ENCODE results near the gene OGFOD3. TPM values are rescaled to one million over a fixed set of nuclear protein-coding genes. Genes with fewer than 3 reads are reported as not detected.
A peak's percentile ranks its signal among the peaks of the same experiment; 100 is the strongest.
"Not testable (repeated sequence)": the region's sequence is repeated elsewhere in the genome, so short reads cannot be mapped to it uniquely, and the experiment has no call there.

Gene OGFOD3, protein sequence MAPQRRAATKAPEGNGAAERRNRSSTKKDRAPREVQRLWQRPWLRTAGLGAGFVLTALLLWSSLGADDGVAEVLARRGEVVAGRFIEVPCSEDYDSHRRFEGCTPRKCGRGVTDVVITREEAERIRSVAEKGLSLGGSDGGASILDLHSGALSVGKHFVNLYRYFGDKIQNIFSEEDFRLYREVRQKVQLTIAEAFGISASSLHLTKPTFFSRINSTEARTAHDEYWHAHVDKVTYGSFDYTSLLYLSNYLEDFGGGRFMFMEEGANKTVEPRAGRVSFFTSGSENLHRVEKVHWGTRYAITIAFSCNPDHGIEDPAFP
- polyA plus RNA-seq, result 20.9 TPM
- long read RNA-seq, donor 1, full-length matches to known transcripts, result 5 of 5 reads
- long read RNA-seq, donor 1, partial matches to known transcripts, result 0 of 5 reads
- long read RNA-seq, donor 1, other reads (novel, unspliced or antisense), result 0 of 5 reads
- long read RNA-seq, donor 2, full-length matches to known transcripts, result 15 of 20 reads
- long read RNA-seq, donor 2, partial matches to known transcripts, result 5 of 20 reads
- long read RNA-seq, donor 2, other reads (novel, unspliced or antisense), result 0 of 20 reads
- long read RNA-seq, donor 3, result 0 reads
- long read RNA-seq, donor 4, result 0 reads
- long read RNA-seq, donor 5, full-length matches to known transcripts, result 2 of 2 reads
- long read RNA-seq, donor 5, partial matches to known transcripts, result 0 of 2 reads
- long read RNA-seq, donor 5, other reads (novel, unspliced or antisense), result 0 of 2 reads
- long read RNA-seq, donor 6, full-length matches to known transcripts, result 12 of 43 reads
- long read RNA-seq, donor 6, partial matches to known transcripts, result 19 of 43 reads
- long read RNA-seq, donor 6, other reads (novel, unspliced or antisense), result 12 of 43 reads
- long read RNA-seq, donor 7, full-length matches to known transcripts, result 6 of 6 reads
- long read RNA-seq, donor 7, partial matches to known transcripts, result 0 of 6 reads
- long read RNA-seq, donor 7, other reads (novel, unspliced or antisense), result 0 of 6 reads
- long read RNA-seq, donor 8, full-length matches to known transcripts, result 16 of 33 reads
- long read RNA-seq, donor 8, partial matches to known transcripts, result 17 of 33 reads
- long read RNA-seq, donor 8, other reads (novel, unspliced or antisense), result 0 of 33 reads
- long read RNA-seq, donor 9, full-length matches to known transcripts, result 8 of 8 reads
- long read RNA-seq, donor 9, partial matches to known transcripts, result 0 of 8 reads
- long read RNA-seq, donor 9, other reads (novel, unspliced or antisense), result 0 of 8 reads
- long read RNA-seq, donor 10, full-length matches to known transcripts, result 9 of 9 reads
- long read RNA-seq, donor 10, partial matches to known transcripts, result 0 of 9 reads
- long read RNA-seq, donor 10, other reads (novel, unspliced or antisense), result 0 of 9 reads
- long read RNA-seq, donor 11, full-length matches to known transcripts, result 16 of 23 reads
- long read RNA-seq, donor 11, partial matches to known transcripts, result 7 of 23 reads
- long read RNA-seq, donor 11, other reads (novel, unspliced or antisense), result 0 of 23 reads

DNA sequence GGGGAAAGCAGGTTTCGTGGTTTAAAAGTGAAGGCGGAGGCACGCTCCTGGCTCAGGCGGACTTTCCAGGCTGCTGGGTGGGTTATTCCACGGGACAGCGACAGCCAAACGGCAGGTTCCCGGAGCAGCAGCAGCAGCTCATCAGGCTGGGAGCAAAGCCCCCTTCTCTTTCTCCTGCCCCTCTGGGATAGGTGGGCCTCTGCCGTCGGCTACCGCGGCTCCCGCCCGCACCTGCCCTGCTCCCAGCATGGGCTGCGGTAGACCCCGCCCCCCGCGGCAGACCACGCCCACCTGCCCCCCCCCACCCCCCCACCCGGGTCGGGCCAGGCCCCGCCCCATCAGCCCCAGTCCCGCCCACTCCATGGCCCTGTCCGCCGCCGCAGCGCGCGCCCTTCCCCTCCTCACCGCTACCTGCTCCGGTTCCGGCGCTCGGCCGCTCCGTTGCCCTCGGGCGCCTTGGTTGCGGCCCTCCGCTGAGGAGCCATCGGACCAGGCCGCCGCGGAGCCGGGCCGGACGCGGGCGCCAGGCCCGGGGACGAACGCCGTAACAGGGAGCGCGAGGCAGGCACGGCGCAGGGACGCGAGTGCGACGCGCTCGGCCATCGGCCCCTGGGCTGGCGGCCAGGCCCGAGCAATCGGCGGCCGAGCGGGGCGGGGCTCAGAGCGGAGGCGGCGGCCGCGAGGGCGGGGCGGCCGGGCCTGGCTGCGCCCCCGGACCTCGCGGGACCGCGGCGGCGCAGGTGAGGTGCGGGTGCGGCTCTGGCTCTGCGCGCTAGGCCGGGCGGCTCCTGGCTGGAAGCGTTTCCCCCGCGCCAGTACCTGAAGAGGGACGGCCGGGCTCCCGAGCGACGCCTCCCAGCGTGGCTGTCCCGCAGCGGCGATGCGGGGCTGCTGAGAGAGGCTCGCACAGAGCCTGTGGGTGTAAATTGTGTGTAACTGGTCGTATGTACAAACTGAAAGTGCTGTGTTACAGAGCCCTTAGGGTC, at the start of gene OGFOD3, which contains the start of gene HEXD:
Gene OGFOD3, minus strand, starts transcription at position 586 of the 986 bp plus-strand sequence. Its CDS starts 101 bp downstream, at position 485.
Gene HEXD, plus strand, starts transcription at position 347 of the 986 bp plus-strand sequence. CDS start 1,453 bp downstream, outside the sequence.
- Histone ChIP-seq H3K4me1 (ENCODE audit: control insufficient read depth, insufficient read depth, low read length) (peaks cover 11% of the 10 kb centered on the region), H3K27ac (ENCODE audit: low read length) (peak within 1 kb of the TSS; percentile 95), H3K27me3 (ENCODE audit: control insufficient read depth, insufficient read depth, low read length) (no peaks in the 10 kb centered on the region), H3K4me3 (ENCODE audit: low read length) (peak within 1 kb of the TSS; percentile 93), H3K36me3 (ENCODE audit: control insufficient read depth, insufficient read depth, low read length) (peaks cover 11% of the 10 kb centered on the region), H3K9me3 (ENCODE audit: control insufficient read depth, low read depth, low read length) (peaks cover 12% of the 10 kb centered on the region)
- no CpG with 5 or more reads among the region's 108 CpGs for WGBS (ENCODE audit: insufficient coverage, low lambda C conversion rate)
- peak; percentile 83 to 98 for DNase-seq

DNA sequence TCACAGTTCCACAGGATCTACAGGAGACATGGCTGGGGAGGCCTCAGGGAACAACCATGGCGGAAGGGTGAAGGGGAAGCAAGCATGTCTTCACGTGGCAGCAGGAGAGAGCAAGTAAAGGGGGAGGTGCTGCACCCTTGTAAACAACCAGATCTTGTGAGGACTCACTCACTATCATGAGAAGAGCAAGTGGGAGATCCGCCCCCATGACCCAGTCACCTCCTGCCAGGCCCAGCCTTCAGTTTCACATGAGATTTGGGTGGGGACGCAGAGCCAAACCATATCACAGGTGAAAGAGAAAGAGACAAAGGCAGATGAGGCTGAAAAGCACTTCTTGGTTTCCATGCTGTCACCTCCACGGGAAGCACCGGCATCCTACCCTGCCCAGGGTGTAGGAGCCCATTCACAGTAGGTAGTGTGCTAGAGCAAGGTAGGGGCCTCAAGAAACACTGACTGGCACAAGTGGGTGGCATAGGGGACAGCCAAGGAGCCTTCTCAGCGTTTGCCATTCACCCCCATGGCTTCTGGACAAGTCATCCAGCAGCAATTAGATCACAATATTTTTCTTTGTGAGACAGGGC, 46.7 kb upstream of the OGFOD3 start:
- H3K36me3 ChIP-seq (ENCODE audit: control insufficient read depth, insufficient read depth, low read length), result peaks cover 79% of the 10 kb centered on the region
- H3K4me3 ChIP-seq (ENCODE audit: low read length), result no peak overlapping the region
- no peaks in the 10 kb centered on the region for H3K9me3 ChIP-seq (ENCODE audit: control insufficient read depth, low read depth, low read length)
- no peaks in the 10 kb centered on the region for H3K27me3 ChIP-seq (ENCODE audit: control insufficient read depth, insufficient read depth, low read length)
- no CpG with 5 or more reads among the region's 7 CpGs for WGBS (ENCODE audit: insufficient coverage, low lambda C conversion rate)
- no peak for DNase-seq
- H3K4me1 ChIP-seq (ENCODE audit: control insufficient read depth, insufficient read depth, low read length), result peaks cover 8% of the 10 kb centered on the region
- no peak overlapping the region for H3K27ac ChIP-seq (ENCODE audit: low read length)

DNA sequence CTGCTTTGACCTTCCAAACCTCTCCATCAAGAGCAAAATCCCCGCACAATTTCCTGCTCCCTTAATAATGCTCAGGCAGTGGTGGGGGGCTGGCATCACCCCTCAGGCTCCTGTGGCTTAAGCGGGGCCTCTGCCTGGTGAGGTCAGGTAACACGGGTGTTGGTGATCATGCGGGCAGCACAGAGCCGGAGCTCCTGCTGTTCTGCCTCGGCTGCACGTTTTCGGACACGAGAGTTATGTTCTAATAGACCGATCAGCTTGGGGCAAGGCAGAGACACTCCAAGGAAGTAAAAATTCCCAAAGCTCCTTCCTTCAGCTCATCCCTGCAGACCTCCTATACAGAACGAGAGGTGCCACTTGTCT, 46.2 kb upstream of the OGFOD3 start:
- H3K27me3 ChIP-seq (ENCODE audit: control insufficient read depth, insufficient read depth, low read length), result no peaks in the 10 kb centered on the region
- no peak overlapping the region for H3K27ac ChIP-seq (ENCODE audit: low read length)
- H3K36me3 ChIP-seq (ENCODE audit: control insufficient read depth, insufficient read depth, low read length), result peaks cover 77% of the 10 kb centered on the region

DNA sequence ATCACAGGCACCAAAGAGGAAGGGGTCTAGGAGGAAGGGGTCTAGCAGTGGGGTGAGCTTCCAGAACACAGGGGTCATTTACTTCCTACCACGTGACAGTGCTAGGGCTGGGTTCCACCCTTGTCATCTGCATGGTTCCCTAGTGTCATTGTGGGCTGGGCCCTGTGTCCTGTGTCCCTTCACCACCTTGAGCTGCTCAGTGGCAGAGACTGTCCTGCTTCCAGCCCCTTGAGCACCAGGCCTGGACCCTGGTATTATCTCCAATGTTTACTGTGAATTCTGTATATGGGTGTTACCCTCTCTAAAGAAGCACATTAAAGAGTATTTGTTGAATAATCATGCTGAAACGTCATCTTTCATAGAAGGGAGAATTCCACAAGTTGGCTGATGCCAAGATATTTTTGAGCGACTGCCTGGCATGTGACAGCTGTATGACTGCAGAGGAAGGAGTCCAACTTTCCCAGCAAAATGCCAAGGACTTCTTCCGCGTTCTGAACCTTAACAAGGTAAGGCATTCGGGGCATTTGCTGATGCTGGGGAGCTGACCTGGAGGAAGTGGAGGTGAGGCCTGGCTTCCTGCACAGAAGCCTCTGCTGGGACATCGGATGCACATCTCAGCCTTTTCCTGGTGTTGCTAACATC, 45.7 kb upstream of the OGFOD3 start:
- no CpG with 5 or more reads among the region's 7 CpGs for WGBS (ENCODE audit: insufficient coverage, low lambda C conversion rate)
- no peak for DNase-seq
- H3K4me1 ChIP-seq (ENCODE audit: control insufficient read depth, insufficient read depth, low read length), result peaks cover 8% of the 10 kb centered on the region
- H3K27me3 ChIP-seq (ENCODE audit: control insufficient read depth, insufficient read depth, low read length), result no peaks in the 10 kb centered on the region
- H3K4me3 ChIP-seq (ENCODE audit: low read length), result no peak overlapping the region
- H3K36me3 ChIP-seq (ENCODE audit: control insufficient read depth, insufficient read depth, low read length), result peaks cover 73% of the 10 kb centered on the region
- no peak overlapping the region for H3K27ac ChIP-seq (ENCODE audit: low read length)
- H3K9me3 ChIP-seq (ENCODE audit: control insufficient read depth, low read depth, low read length), result no peaks in the 10 kb centered on the region

More for the DNA sequence above, 46.2 kb upstream of the OGFOD3 start:
- no CpG with 5 or more reads among the region's 11 CpGs for WGBS (ENCODE audit: insufficient coverage, low lambda C conversion rate)
- no peaks in the 10 kb centered on the region for H3K9me3 ChIP-seq (ENCODE audit: control insufficient read depth, low read depth, low read length)
- no peak for DNase-seq
- H3K4me1 ChIP-seq (ENCODE audit: control insufficient read depth, insufficient read depth, low read length), result peaks cover 8% of the 10 kb centered on the region
- H3K4me3 ChIP-seq (ENCODE audit: low read length), result no peak overlapping the region

DNA sequence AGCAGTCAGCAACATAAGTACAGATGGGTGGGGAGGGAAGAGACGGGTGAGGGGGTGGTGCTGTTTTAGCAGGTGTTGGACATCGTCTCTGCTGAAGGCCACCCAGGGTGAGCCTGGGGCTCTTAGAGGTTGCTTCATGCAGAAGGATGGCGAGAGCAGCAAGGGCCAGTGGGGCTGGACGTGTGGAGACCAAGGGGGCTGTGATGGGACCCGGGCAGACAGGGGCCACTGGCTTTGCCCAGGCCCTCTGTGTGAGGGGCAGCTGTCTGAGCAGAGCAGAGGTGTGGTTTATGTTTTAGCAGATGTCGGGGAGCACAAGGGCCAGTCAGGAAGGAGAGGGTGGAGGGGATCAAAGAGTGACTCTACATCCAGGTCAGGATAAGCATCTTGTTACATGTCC, 45.0 kb upstream of the OGFOD3 start:
- Histone ChIP-seq H3K4me3 (ENCODE audit: low read length) (no peak overlapping the region), H3K27ac (ENCODE audit: low read length) (no peak overlapping the region), H3K27me3 (ENCODE audit: control insufficient read depth, insufficient read depth, low read length) (no peaks in the 10 kb centered on the region), H3K4me1 (ENCODE audit: control insufficient read depth, insufficient read depth, low read length) (peaks cover 8% of the 10 kb centered on the region), H3K36me3 (ENCODE audit: control insufficient read depth, insufficient read depth, low read length) (peaks cover 67% of the 10 kb centered on the region), H3K9me3 (ENCODE audit: control insufficient read depth, low read depth, low read length) (no peaks in the 10 kb centered on the region)
- WGBS (ENCODE audit: insufficient coverage, low lambda C conversion rate), result no CpG with 5 or more reads among the region's 6 CpGs
- DNase-seq, result no peak

DNA sequence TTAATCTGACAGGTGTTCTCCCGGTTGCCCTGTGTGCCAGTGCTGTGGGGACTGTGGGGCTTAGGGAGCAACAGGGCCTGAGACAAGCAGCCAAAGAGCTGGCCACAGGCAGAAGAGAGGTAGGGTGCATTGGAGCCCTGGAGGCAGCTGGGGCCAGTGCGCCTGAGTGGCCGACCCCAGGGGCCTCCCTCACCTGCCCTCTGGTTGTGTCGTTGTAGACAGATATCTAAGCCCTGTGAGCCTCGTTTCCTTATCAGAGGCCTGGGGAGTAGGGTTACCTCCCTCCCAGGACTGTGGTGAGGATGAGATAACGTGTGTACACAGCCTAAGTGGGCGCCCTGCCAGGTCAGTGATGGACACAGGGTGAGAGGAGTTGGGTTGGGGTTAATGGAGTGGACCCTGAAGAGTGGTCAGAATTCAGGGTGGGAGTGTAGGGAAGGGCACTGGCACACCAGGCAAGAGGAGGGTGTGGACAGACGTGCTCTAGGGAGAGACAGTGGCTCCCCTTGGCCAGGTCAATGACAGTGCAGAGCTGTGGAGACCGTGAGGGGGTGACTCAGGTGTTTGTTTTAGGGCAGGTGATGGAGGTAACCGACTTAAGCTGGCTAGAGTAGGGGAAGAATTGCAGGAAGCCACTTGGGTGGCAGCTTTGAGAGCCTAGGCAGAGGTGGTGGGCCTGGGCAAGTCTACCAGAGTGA, 43.6 kb upstream of the OGFOD3 start:
- Histone ChIP-seq H3K4me1 (ENCODE audit: control insufficient read depth, insufficient read depth, low read length) (peaks cover 16% of the 10 kb centered on the region), H3K9me3 (ENCODE audit: control insufficient read depth, low read depth, low read length) (no peaks in the 10 kb centered on the region), H3K4me3 (ENCODE audit: low read length) (no peak overlapping the region), H3K27ac (ENCODE audit: low read length) (peak overlapping the region; percentile 6), H3K27me3 (ENCODE audit: control insufficient read depth, insufficient read depth, low read length) (no peaks in the 10 kb centered on the region), H3K36me3 (ENCODE audit: control insufficient read depth, insufficient read depth, low read length) (peaks cover 58% of the 10 kb centered on the region)
- no CpG with 5 or more reads among the region's 10 CpGs for WGBS (ENCODE audit: insufficient coverage, low lambda C conversion rate)
- DNase-seq, result peak; percentile 40 to 63

DNA sequence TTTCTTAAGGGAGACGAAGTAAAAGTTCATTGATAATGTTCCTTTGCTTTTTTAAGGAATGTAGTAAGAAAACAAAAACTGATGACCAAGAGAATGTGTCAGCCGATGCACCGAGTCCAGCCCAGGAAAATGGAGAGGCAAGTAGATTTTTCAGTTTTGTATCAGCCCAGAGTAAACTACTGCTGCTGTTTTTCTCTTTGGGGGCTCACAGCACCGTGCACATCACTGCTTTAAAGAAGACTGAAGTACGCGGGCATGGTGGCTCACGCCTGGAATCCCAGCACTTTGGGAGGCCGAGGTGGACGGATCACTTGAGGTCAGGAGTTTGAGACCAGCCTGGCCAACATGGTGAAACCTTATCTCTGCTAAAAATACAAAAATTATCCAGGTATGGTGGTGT, 41.5 kb upstream of the OGFOD3 start:
- H3K27ac ChIP-seq (ENCODE audit: low read length); H3K4me3 ChIP-seq (ENCODE audit: low read length); DNase-seq; H3K9me3 ChIP-seq (ENCODE audit: control insufficient read depth, low read depth, low read length); H3K27me3 ChIP-seq (ENCODE audit: control insufficient read depth, insufficient read depth, low read length): not testable (repeated sequence)
- Histone ChIP-seq H3K4me1 (ENCODE audit: control insufficient read depth, insufficient read depth, low read length) (peaks cover 18% of the 10 kb centered on the region), H3K36me3 (ENCODE audit: control insufficient read depth, insufficient read depth, low read length) (peaks cover 45% of the 10 kb centered on the region)
- WGBS (ENCODE audit: insufficient coverage, low lambda C conversion rate), result 100% methylated on average over 1 of the region's 9 CpGs

GRCh38 chr17:82458885-82459424, 40.6 kb upstream of the OGFOD3 start:
- peak overlapping the region; percentile 54 for H3K27ac ChIP-seq (ENCODE audit: low read length)
- no peaks in the 10 kb centered on the region for H3K27me3 ChIP-seq (ENCODE audit: control insufficient read depth, insufficient read depth, low read length)
- peak overlapping the region; percentile 89 for H3K4me3 ChIP-seq (ENCODE audit: low read length)
- H3K9me3 ChIP-seq (ENCODE audit: control insufficient read depth, low read depth, low read length), result peaks cover 3% of the 10 kb centered on the region
- peak; percentile 36 to 50 for DNase-seq
- peaks cover 35% of the 10 kb centered on the region for H3K36me3 ChIP-seq (ENCODE audit: control insufficient read depth, insufficient read depth, low read length)
- peaks cover 18% of the 10 kb centered on the region for H3K4me1 ChIP-seq (ENCODE audit: control insufficient read depth, insufficient read depth, low read length)
- WGBS (ENCODE audit: insufficient coverage, low lambda C conversion rate), result no CpG with 5 or more reads among the region's 62 CpGs
